K562 (cell line): ENCODE results near the gene SIGLEC5. TPM values are rescaled to one million over a fixed set of nuclear protein-coding genes. Genes with fewer than 3 reads are reported as not detected.
A peak's percentile ranks its signal among the peaks of the same experiment; 100 is the strongest.

Source experiments
- ATAC-seq: fragments of 200-7000 bp; cut with Tn5 transposase; 3 replicates; pipeline ENCODE4 v1.9.1; 2020; ENCODE audit warnings: moderate library complexity
- BruUV-seq: library from RNA; stranded (reverse); fragments of 400-500 nt; replicated peaks from 2 replicates; lab custom pipeline; 2021; lab: Mats Ljungman, UMichigan
- CTCF ChIA-PET: fragments of 300-600 bp; formaldehyde crosslinking; extraction: SDS; loops from one replicate; lab custom pipeline; 2021; ENCODE audit warnings: low intra/inter-chr PET ratio; lab: Yijun Ruan, JAX
- POLR2A ChIA-PET: fragments of 300-600, 350-650 bp; sonication (Branson Sonifier 250); formaldehyde crosslinking; extraction: SDS; loops from one replicate; lab custom pipeline; 2021; ENCODE audit warnings: antibody characterized with exemption, inconsistent platforms; lab: Yijun Ruan, JAX
- DNase-seq, 4 experiments: peaks; one replicate each; pipeline versions ENCODE4 v3.0.0 to v3.0.0-alpha.2; 2011 to 2018; ENCODE audit warnings: low spot score in 3 of 4, mixed read lengths in 3 of 4; ENCODE audit errors: extremely low read depth in 1 of 4
- FAIRE-seq: peaks from 2 replicates; lab custom pipeline; 2011; peaks lifted over from hg19 to GRCh38; lab: Jason Lieb, UNC
- H2AFZ ChIP-seq: 2 replicates; pipeline ENCODE4 v1.6.0; 2011; ENCODE audit warnings: low read depth, low read length, control low read depth, inconsistent platforms
- H3K27ac ChIP-seq: fragments of 200-600 bp; 3 replicates; pipeline ENCODE4 v1.8.0; 2011; ENCODE audit warnings: low read depth, mild to moderate bottlenecking, control low read depth, inconsistent platforms, low read length, moderate library complexity, mixed read lengths; ENCODE audit errors: extremely low read depth
- H3K27me3 ChIP-seq, 2 experiments: fragments of 300-600 bp in 1 of 2; 2 replicates in 1 of 2; 3 replicates in 1 of 2; pipeline versions ENCODE4 v1.6.0 to v1.8.0; 2011; ENCODE audit warnings: inconsistent platforms in 2 of 2, low read length in 2 of 2, mild to moderate bottlenecking in 1 of 2, mixed read lengths in 1 of 2, moderate library complexity in 1 of 2; ENCODE audit not compliant: control insufficient read depth in 2 of 2, insufficient read depth in 2 of 2
- H3K36me3 ChIP-seq: fragments of 300-600 bp; 3 replicates; pipeline ENCODE4 v1.8.0; 2011; ENCODE audit warnings: mild to moderate bottlenecking, low read length, inconsistent platforms; ENCODE audit not compliant: control insufficient read depth, insufficient read depth
- H3K4me1 ChIP-seq, 2 experiments: fragments of 200-600 bp in 1 of 2; replicated peaks in 1 of 2; 2 replicates in 1 of 2; 3 replicates in 1 of 2; pipeline versions ENCODE4 v1.5.1 to v1.8.0; 2011; ENCODE audit warnings: inconsistent platforms in 2 of 2, low read length in 2 of 2, mild to moderate bottlenecking in 1 of 2, mixed read lengths in 1 of 2, moderate library complexity in 1 of 2; ENCODE audit not compliant: control insufficient read depth in 2 of 2, insufficient read depth in 2 of 2
- H3K4me2 ChIP-seq: 2 replicates; pipeline ENCODE4 v1.6.1; 2011; ENCODE audit warnings: low read length, control low read depth, inconsistent platforms, mixed read lengths; ENCODE audit not compliant: insufficient read depth
- H3K4me3 ChIP-seq: fragments of 200-600 bp; sonication (generic), shearing (Covaris generic); 2 replicates; pipeline ENCODE4 v1.5.1; 2016; ENCODE audit warnings: control low read depth, inconsistent platforms
- H3K79me2 ChIP-seq: fragments of 200-600 bp; 3 replicates; pipeline ENCODE4 v1.8.0; 2011; ENCODE audit warnings: low read length, inconsistent platforms; ENCODE audit not compliant: control insufficient read depth, insufficient read depth
- H3K9ac ChIP-seq, 2 experiments: 2 replicates each; pipeline versions ENCODE4 v1.6.0 to v1.6.1; 2011; ENCODE audit warnings: low read depth in 2 of 2, low read length in 2 of 2, control low read depth in 1 of 2, inconsistent platforms in 1 of 2, mild to moderate bottlenecking in 1 of 2, mixed read lengths in 1 of 2; ENCODE audit not compliant: insufficient read depth in 1 of 2
- H3K9me1 ChIP-seq: one replicate; pipeline ENCODE4 v1.6.0; 2011; ENCODE audit warnings: inconsistent platforms, mild to moderate bottlenecking, low read length, moderate library complexity; ENCODE audit not compliant: control insufficient read depth, insufficient read depth
- H3K9me3 ChIP-seq: replicated peaks from 2 replicates; pipeline ENCODE4 v1.5.1; 2011; ENCODE audit warnings: low read depth, low read length, inconsistent platforms; ENCODE audit not compliant: control insufficient read depth, insufficient read depth
- H4K20me1 ChIP-seq: replicated peaks from 2 replicates; pipeline ENCODE4 v1.6.1; 2011; ENCODE audit warnings: low read length, inconsistent platforms, mixed read lengths; ENCODE audit not compliant: control insufficient read depth, insufficient read depth
- ATF7 ChIP-seq: fragments of 450-650 bp; IDR thresholded peaks from 2 replicates; pipeline ENCODE4 v1.7.1; 2014; ENCODE audit warnings: mild to moderate bottlenecking, moderate library complexity
- C11orf30 ChIP-seq: fragments of 450-650 bp; IDR thresholded peaks from 2 replicates; pipeline ENCODE4 v1.6.1; 2016; ENCODE audit warnings: low read depth, mild to moderate bottlenecking
- MAFG ChIP-seq: fragments of 450-650 bp; conservative IDR thresholded peaks from 2 replicates; pipeline ENCODE4 v1.6.1; 2016; ENCODE audit warnings: missing genetic modification characterization, missing compliant biosample characterization
- NFYB ChIP-seq: IDR thresholded peaks from 2 replicates; pipeline ENCODE4 v1.6.1; 2011; ENCODE audit warnings: mild to moderate bottlenecking, moderate library complexity; ENCODE audit not compliant: insufficient read length; ENCODE audit errors: extremely low read depth
- RBM25 ChIP-seq: fragments of 200-400 bp; formaldehyde crosslinking; IDR thresholded peaks from 2 replicates; pipeline ENCODE4 v1.6.1; 2018; ENCODE audit warnings: low read length, low read depth, moderate library complexity; ENCODE audit not compliant: severe bottlenecking
- SIX5 ChIP-seq, 2 experiments: IDR thresholded peaks; 2 replicates each; pipeline ENCODE4 v1.6.1; 2011; ENCODE audit warnings: low read length in 2 of 2, borderline replicate concordance in 1 of 2, low read depth in 1 of 2, mild to moderate bottlenecking in 1 of 2, moderate library complexity in 1 of 2; ENCODE audit not compliant: insufficient read depth in 1 of 2
- TSC22D4 ChIP-seq: fragments of 450-650 bp; IDR thresholded peaks from 2 replicates; pipeline ENCODE4 v1.6.1; 2016; ENCODE audit warnings: missing genetic modification characterization, missing biosample characterization, control low read depth
- ZNF316 ChIP-seq: fragments of 450-650 bp; IDR thresholded peaks from 2 replicates; pipeline ENCODE4 v1.6.1; 2016
- ZNF324 ChIP-seq: fragments of 250-450 bp; sonication (Bioruptor Pico); IDR thresholded peaks from 2 replicates; pipeline ENCODE4 v1.4.0; 2020; ENCODE audit warnings: mild to moderate bottlenecking
- ZNF778 ChIP-seq: fragments of 450-650 bp; formaldehyde crosslinking; IDR thresholded peaks from 2 replicates; pipeline ENCODE4 v1.4.0; 2020; ENCODE audit warnings: mild to moderate bottlenecking, moderate library complexity
- WGBS: fragments of 100-300 bp; shearing (Covaris generic); methylation state at CpG from one replicate; pipeline ENCODE4 v1.1.6; 2016; ENCODE audit warnings: low coverage, mixed read lengths; ENCODE audit not compliant: insufficient coverage; ENCODE audit errors: missing lambda C conversion rate; 5-methylcytosine and 5-hydroxymethylcytosine counted together
- in situ Hi-C: fragments of 300-500 bp; cut with MboI; formaldehyde crosslinking; loops from 4 replicates; pipeline ENCODE4 v1.15.0; 2018; ENCODE audit warnings: inconsistent platforms, mixed read lengths
- intact Hi-C: fragments of 100-400 bp; cut with micrococcal nuclease; formaldehyde crosslinking; loops from 2 replicates; pipeline ENCODE4 v1.14.2; 2022
- polyA plus RNA-seq, 8 experiments: library from polyadenylated mRNA; depleted of rRNA in 4 of 8; stranded (reverse) in 5 of 8; unstranded in 3 of 8; fragments of >200 nt; fragmentation: Nextera tagmentation in 2 of 8; fragmentation: Illumina TruSeq in 1 of 8; extraction: Ambion mirVana in 2 of 8; extraction: Trizol in 1 of 8; gene quantifications; 2 replicates each; pipeline versions ENCODE4 v1.2.1 to v1.2.3, GENCODE V29; 2011 to 2014; ENCODE audit warnings: inconsistent platforms in 1 of 8, missing spikeins in 1 of 8
- total RNA-seq, 7 experiments: library from RNA; depleted of rRNA in 6 of 7; stranded (reverse); fragments of >200 nt in 6 of 7; fragmentation: Illumina TruSeq in 2 of 7; extraction: Trizol in 2 of 7; gene quantifications; 2 replicates each; pipeline versions ENCODE4 v1.2.1 to v1.2.3, GENCODE V29; 2011 to 2021; ENCODE audit warnings: low replicate concordance in 1 of 7

SIGLEC5 gene
- total and polyA plus RNA-seq, 9 of the 15 experiments (the other 6 are each of a cell fraction or from before 2014, with no cell fraction given) = 0.14 TPM; not detected in 8

GRCh38 chr19:51600940-51601580 is 29.1 kb downstream of the SIGLEC5 start (continued):
- no peak for TF ChIP-seq ZNF324 (CRISPR knock-in tag)
- no peak for TF ChIP-seq ZNF778 (CRISPR knock-in tag)
- TF ChIP-seq ATF7 = no peak
- no peak for TF ChIP-seq SIX5 (IDR thresholded peaks at IDR 0.05; ENCODE audit: borderline replicate concordance in 1 of 2, insufficient read depth in 1 of 2, low read depth in 1 of 2, low read length in 2 of 2)

- H3K4me1 ChIP-seq = peaks cover 16 to 23% of the 10 kb centered on the region in 2 experiments
- DNase-seq (no peak), ATAC-seq (no peak), FAIRE-seq (peak; percentile 15)
- no peak overlapping the region for H3K4me2 ChIP-seq
- no peaks in the 10 kb centered on the region for H3K9me3 ChIP-seq
- ChIA-PET POLR2A (no interaction called here), CTCF (no interaction called here)
- intact Hi-C loops (no loop called here), in situ Hi-C loops (no loop called here)
- H3K4me3 ChIP-seq = no peak overlapping the region
- no TSS peak for BruUV-seq
- H3K36me3 ChIP-seq = no peaks in the 10 kb centered on the region
- TF ChIP-seq C11orf30 (peak; percentile 61), RBM25 (peak; percentile 19), MAFG (tag) (peak; percentile 38; the same call in 1 of the 2 replicates), NFYB (peak; percentile 90), TSC22D4 (no peak), ZNF316 (peak; percentile 86)
- no peaks in the 10 kb centered on the region; the same call in 2 of the 3 replicates for H3K79me2 ChIP-seq
- H3K9me1 ChIP-seq = no peaks in the 10 kb centered on the region
- H3K27me3 ChIP-seq = no peaks in the 10 kb centered on the region
- no peak overlapping the region for H2AFZ ChIP-seq
- H4K20me1 ChIP-seq = no peaks in the 10 kb centered on the region
- H3K9ac ChIP-seq = no peak overlapping the region
- WGBS = 76% methylated on average over 10 of the region's 10 CpGs
- H3K27ac ChIP-seq = no peak overlapping the region
Observed at GRCh38 chr19:51599084-51599483, 31.1 kb downstream of the SIGLEC5 start.
